CD14-positive monocyte (primary cell): ENCODE measurements around the gene SAMD4B. TPM values are rescaled to one million over a fixed set of nuclear protein-coding genes. Genes with fewer than 3 reads are reported as not detected.
A peak's percentile ranks its signal among the peaks of the same experiment; 100 is the strongest.

Experiments used
- DNase-seq, 3 donors: peaks; one replicate each; pipeline ENCODE4 v3.0.0-alpha.2; 2011 to 2022
- H2AFZ ChIP-seq: 2 replicates; pipeline ENCODE4 v1.6.0; 2012; ENCODE audit warnings: mild to moderate bottlenecking, low read depth, low read length, inconsistent platforms; ENCODE audit not compliant: insufficient read depth, poor library complexity, severe bottlenecking
- H3K27ac ChIP-seq, 2 donors: 1 replicate in 1 of 2; 2 replicates in 1 of 2; pipeline ENCODE4 v1.5.1; 2012 to 2013; ENCODE audit warnings: low read length in 2 of 2, control low read depth in 1 of 2, inconsistent platforms in 1 of 2, low read depth in 1 of 2, mild to moderate bottlenecking in 1 of 2
- H3K27me3 ChIP-seq, 2 donors: one replicate each; pipeline versions ENCODE4 v1.6.0 to v1.6.1; 2011 to 2013; ENCODE audit warnings: low read length in 2 of 2; ENCODE audit not compliant: control insufficient read depth in 2 of 2, insufficient read depth in 2 of 2
- H3K36me3 ChIP-seq, 2 donors: replicated peaks in 1 of 2; 1 replicate in 1 of 2; 2 replicates in 1 of 2; pipeline versions ENCODE4 v1.5.1 to v1.6.1; 2012 to 2013; ENCODE audit warnings: low read length in 2 of 2, control low read depth in 1 of 2, inconsistent platforms in 1 of 2, mild to moderate bottlenecking in 1 of 2; ENCODE audit not compliant: insufficient read depth in 2 of 2, control insufficient read depth in 1 of 2
- H3K4me1 ChIP-seq, 2 donors: 1 replicate in 1 of 2; 2 replicates in 1 of 2; pipeline versions ENCODE4 v1.5.1 to v1.6.1; 2012 to 2013; ENCODE audit warnings: low read length in 2 of 2, control low read depth in 1 of 2, inconsistent platforms in 1 of 2, mild to moderate bottlenecking in 1 of 2, moderate library complexity in 1 of 2; ENCODE audit not compliant: insufficient read depth in 2 of 2, control insufficient read depth in 1 of 2
- H3K4me2 ChIP-seq: replicated peaks from 2 replicates; pipeline ENCODE3; 2012; ENCODE audit warnings: low read length, moderate library complexity, mild to moderate bottlenecking; ENCODE audit not compliant: poor library complexity, severe bottlenecking; ENCODE audit errors: extremely low read depth
- H3K4me3 ChIP-seq, 3 experiments: fragments of 200-600 bp in 1 of 3; sonication (generic) in 1 of 3; replicated peaks in 1 of 3; 1 replicate in 2 of 3; 2 replicates in 1 of 3; pipeline ENCODE4 v1.5.1; 2011 to 2013; ENCODE audit warnings: low read length in 3 of 3, mild to moderate bottlenecking in 3 of 3, control low read depth in 2 of 3, low read depth in 2 of 3, inconsistent platforms in 1 of 3, moderate library complexity in 1 of 3
- H3K79me2 ChIP-seq: 2 replicates; pipeline ENCODE4 v1.6.0; 2012; ENCODE audit warnings: mild to moderate bottlenecking, control low read depth, inconsistent platforms, low read length, moderate library complexity; ENCODE audit not compliant: insufficient read depth
- H3K9ac ChIP-seq: 2 replicates; pipeline ENCODE4 v1.6.0; 2017; ENCODE audit warnings: low read length, mild to moderate bottlenecking; ENCODE audit not compliant: insufficient read depth, poor library complexity, severe bottlenecking
- H3K9me3 ChIP-seq, 2 donors: replicated peaks in 1 of 2; 1 replicate in 1 of 2; 2 replicates in 1 of 2; pipeline versions ENCODE4 v1.5.1 to v1.6.1; 2012 to 2013; ENCODE audit warnings: low read length in 2 of 2, control low read depth in 1 of 2; ENCODE audit not compliant: control insufficient read depth in 1 of 2, insufficient read depth in 1 of 2
- H4K20me1 ChIP-seq: 2 replicates; pipeline ENCODE4 v1.6.0; 2012; ENCODE audit warnings: mild to moderate bottlenecking, low read length, control low read depth, moderate library complexity; ENCODE audit not compliant: insufficient read depth
- H3K27ac Mint-ChIP-seq, 7 donors: one replicate each; pipeline ENCODE4 v1.8.0; 2020; ENCODE audit warnings: mild to moderate bottlenecking in 7 of 7, mixed read lengths in 7 of 7, moderate library complexity in 6 of 7, inconsistent platforms in 2 of 7
- H3K27me3 Mint-ChIP-seq, 3 donors: one replicate each; pipeline ENCODE4 v1.8.0; 2021 to 2022; ENCODE audit warnings: low read depth in 3 of 3, mild to moderate bottlenecking in 3 of 3, mixed read lengths in 3 of 3, moderate library complexity in 3 of 3, inconsistent platforms in 1 of 3
- H3K36me3 Mint-ChIP-seq, 2 donors: one replicate each; pipeline ENCODE4 v1.8.0; 2020; ENCODE audit warnings: mixed read lengths in 2 of 2, inconsistent platforms in 1 of 2, mild to moderate bottlenecking in 1 of 2
- H3K4me1 Mint-ChIP-seq: one replicate; pipeline ENCODE4 v1.8.0; 2020; ENCODE audit warnings: mild to moderate bottlenecking, mixed read lengths
- H3K4me3 Mint-ChIP-seq, 2 donors: one replicate each; pipeline ENCODE4 v1.8.0; 2020; ENCODE audit warnings: mild to moderate bottlenecking in 2 of 2, mixed read lengths in 2 of 2, moderate library complexity in 1 of 2
- H3K9me3 Mint-ChIP-seq, 7 donors: one replicate each; pipeline ENCODE4 v1.8.0; 2020 to 2022; ENCODE audit warnings: mixed read lengths in 7 of 7, mild to moderate bottlenecking in 6 of 7, moderate library complexity in 6 of 7, inconsistent platforms in 2 of 7
- CTCF ChIP-seq: fragments of 200-600 bp; IDR thresholded peaks from one replicate; pipeline ENCODE4 v1.8.0; 2022; ENCODE audit warnings: antibody characterized with exemption, mild to moderate bottlenecking
- WGBS: methylation state at CpG from one replicate; pipeline ENCODE4 v1.1.5; 2013; ENCODE audit warnings: missing lambda C conversion rate; ENCODE audit not compliant: insufficient coverage; 5-methylcytosine and 5-hydroxymethylcytosine counted together
- intact Hi-C, 2 donors: fragments of 100-400 bp; cut with micrococcal nuclease; formaldehyde crosslinking; loops; one replicate each; pipeline versions ENCODE4 v1.15.0 to v1.15.1; 2023
- polyA plus RNA-seq, 3 donors: library from polyadenylated mRNA; depleted of rRNA in 1 of 3; unstranded in 2 of 3; stranded (reverse) in 1 of 3; fragments of 300-500 nt in 2 of 3; fragments of >200 nt in 1 of 3; fragmentation: Illumina TruSeq in 2 of 3; gene quantifications; 1 replicate in 2 of 3; 2 replicates in 1 of 3; pipeline ENCODE4 v1.2.3, GENCODE V29; 2012 to 2021

The SAMD4B gene
- polyA plus RNA-seq, 3 donors = 4.5 to 56.6 (median 5.6) TPM

GRCh38 chr19:39315933-39316332, 26.3 kb upstream of the SAMD4B start:
- H3K27ac ChIP-seq = no peak overlapping the region
- no peaks in the 10 kb centered on the region for H3K9me3 ChIP-seq
- H3K79me2 ChIP-seq = no peaks in the 10 kb centered on the region
- H3K27me3 Mint-ChIP-seq = peaks cover 11 to 15% (median 13%) of the 10 kb centered on the region in 3 donors
- no peak for DNase-seq
- H3K27ac Mint-ChIP-seq = peak overlapping the region in 1 of 7 donors; percentile 63
- no CpG with 5 or more reads among the region's 1 CpG for WGBS
- TF ChIP-seq CTCF = no peak
- no peak overlapping the region for H3K4me2 ChIP-seq
- peaks cover 8% of the 10 kb centered on the region for H3K4me1 Mint-ChIP-seq
- peaks cover 22 to 35% of the 10 kb centered on the region in 2 donors for H3K36me3 ChIP-seq
- H3K9ac ChIP-seq = no peak overlapping the region
- no peak overlapping the region for H3K4me3 ChIP-seq
- H2AFZ ChIP-seq = no peak overlapping the region
- peaks cover 0 to 3% (median 0%) of the 10 kb centered on the region in 7 donors for H3K9me3 Mint-ChIP-seq
- intact Hi-C loops = no loop called here
- H3K36me3 Mint-ChIP-seq = peaks cover 50 to 53% of the 10 kb centered on the region in 2 donors
- no peak overlapping the region for H3K4me3 Mint-ChIP-seq
- peaks cover 4 to 7% of the 10 kb centered on the region in 2 donors for H3K4me1 ChIP-seq
- H4K20me1 ChIP-seq = peaks cover 7% of the 10 kb centered on the region
- peaks cover 0 to 9% of the 10 kb centered on the region in 2 donors for H3K27me3 ChIP-seq

GRCh38 chr19:39316627-39317321, 25.4 kb upstream of the SAMD4B start:
- H4K20me1 ChIP-seq = peaks cover 14% of the 10 kb centered on the region
- intact Hi-C loops = no loop called here
- no peaks in the 10 kb centered on the region for H3K9me3 ChIP-seq
- no peaks in the 10 kb centered on the region for H3K79me2 ChIP-seq
- H3K4me1 ChIP-seq = peaks cover 4 to 7% of the 10 kb centered on the region in 2 donors
- Mint-ChIP-seq H3K36me3 (peaks cover 46 to 52% of the 10 kb centered on the region in 2 donors), H3K4me1 (peaks cover 12% of the 10 kb centered on the region), H3K4me3 (no peak overlapping the region), H3K9me3 (peaks cover 0 to 7% (median 2%) of the 10 kb centered on the region in 7 donors), H3K27me3 (peaks cover 18 to 23% (median 21%) of the 10 kb centered on the region in 3 donors), H3K27ac (peak overlapping the region in 3 of 7 donors; percentile 2 to 35 (median 6))
- no peak for TF ChIP-seq CTCF
- H3K27ac ChIP-seq = no peak overlapping the region
- no peak overlapping the region for H2AFZ ChIP-seq
- H3K4me3 ChIP-seq = no peak overlapping the region
- no peak for DNase-seq
- H3K4me2 ChIP-seq = no peak overlapping the region
- H3K9ac ChIP-seq = no peak overlapping the region
- no CpG with 5 or more reads among the region's 12 CpGs for WGBS
- H3K27me3 ChIP-seq = peaks cover 0 to 17% of the 10 kb centered on the region in 2 donors
- peaks cover 22 to 35% of the 10 kb centered on the region in 2 donors for H3K36me3 ChIP-seq
